ENCODE results near the gene NPHP4. TPM values are rescaled to one million over a fixed set of nuclear protein-coding genes. Genes with fewer than 3 reads are reported as not detected.

NPHP4 gene
- total RNA-seq, 1 donor from 2014 or later, result 16.1 TPM

GRCh38 chr1:5917281-5917590, 75.0 kb downstream of the NPHP4 start:
- peaks cover 3% of the 10 kb centered on the region for H3K36me3 ChIP-seq
- no peaks in the 10 kb centered on the region for H3K9me3 ChIP-seq
- no peak overlapping the region for H3K4me3 ChIP-seq
- DNase-seq, result no peak
- H3K27ac ChIP-seq, result no peak overlapping the region
- H3K4me1 ChIP-seq, result peaks cover 6% of the 10 kb centered on the region
- H3K27me3 ChIP-seq (ENCODE audit: low read depth), result no peaks in the 10 kb centered on the region
- TF ChIP-seq CTCF (IDR thresholded peaks at IDR 0.05), result no peak
- intact Hi-C loops (cut with DNase I), result no loop called here
- no peak for ATAC-seq

- ATAC-seq (no peak), DNase-seq (no peak)
- Histone ChIP-seq H3K27ac (no peak overlapping the region), H3K36me3 (no peaks in the 10 kb centered on the region), H3K27me3 (ENCODE audit: low read depth) (no peaks in the 10 kb centered on the region), H3K4me3 (no peak overlapping the region), H3K9me3 (no peaks in the 10 kb centered on the region), H3K4me1 (peaks cover 6% of the 10 kb centered on the region)
- TF ChIP-seq CTCF (IDR thresholded peaks at IDR 0.05), result no peak
- intact Hi-C loops (cut with DNase I), result no loop called here
Measured at GRCh38 chr1:5916572-5917280, 75.5 kb downstream of the NPHP4 start.

GRCh38 chr1:5915587-5916571, 76.3 kb downstream of the NPHP4 start:
- no peaks in the 10 kb centered on the region for H3K27me3 ChIP-seq (ENCODE audit: low read depth)
- TF ChIP-seq CTCF (IDR thresholded peaks at IDR 0.05), result peak; percentile 65
- H3K4me1 ChIP-seq, result peaks cover 6% of the 10 kb centered on the region
- no peaks in the 10 kb centered on the region for H3K9me3 ChIP-seq
- no peak overlapping the region for H3K4me3 ChIP-seq
- DNase-seq, result no peak
- ATAC-seq, result peak in 1 of 2 donors; percentile 46
- no peak overlapping the region for H3K27ac ChIP-seq
- peaks cover 3% of the 10 kb centered on the region for H3K36me3 ChIP-seq
- intact Hi-C loops (cut with DNase I), result no loop called here

- intact Hi-C loops (cut with DNase I), result no loop called here
- Histone ChIP-seq H3K4me3 (no peak overlapping the region), H3K27ac (no peak overlapping the region), H3K9me3 (no peaks in the 10 kb centered on the region), H3K4me1 (peaks cover 6% of the 10 kb centered on the region), H3K27me3 (ENCODE audit: low read depth) (no peaks in the 10 kb centered on the region), H3K36me3 (peaks cover 4% of the 10 kb centered on the region)
- DNase-seq (no peak), ATAC-seq (no peak)
- no peak for TF ChIP-seq CTCF (IDR thresholded peaks at IDR 0.05)
Measured at GRCh38 chr1:5914676-5915365, 77.4 kb downstream of the NPHP4 start.

- DNase-seq, result no peak
Measured at GRCh38 chr1:5913876-5914275, 78.3 kb downstream of the NPHP4 start.

More at GRCh38 chr1:5913876-5914275, 78.3 kb downstream of the NPHP4 start:
- Histone ChIP-seq H3K9me3 (no peaks in the 10 kb centered on the region), H3K4me1 (peaks cover 6% of the 10 kb centered on the region), H3K4me3 (no peak overlapping the region), H3K27ac (no peak overlapping the region), H3K27me3 (ENCODE audit: low read depth) (no peaks in the 10 kb centered on the region), H3K36me3 (peaks cover 4% of the 10 kb centered on the region)
- ATAC-seq, result no peak
- intact Hi-C loops (cut with DNase I), result no loop called here
- TF ChIP-seq CTCF (IDR thresholded peaks at IDR 0.05), result no peak
